GM18519 (cell line): Measurements from ENCODE around the gene FLNB.

Experiments
- ATAC-seq: cut with Tn5 transposase; IDR thresholded peaks from one replicate; pipeline ENCODE4 v1.9.1; 2021; ENCODE audit warnings: mild to moderate bottlenecking, moderate library complexity; ENCODE audit not compliant: unreplicated experiment, low FRiP score

The FLNB gene

GRCh38 chr3:58005669-58006068, 2.6 kb upstream of the FLNB start:
- ATAC-seq = no peak

- no peak for ATAC-seq
Measured at GRCh38 chr3:58006661-58007060, 1.6 kb upstream of the FLNB start.

- ATAC-seq = no peak
Measured at GRCh38 chr3:58009026-58009748, 965 bp downstream of the FLNB start.

DNA sequence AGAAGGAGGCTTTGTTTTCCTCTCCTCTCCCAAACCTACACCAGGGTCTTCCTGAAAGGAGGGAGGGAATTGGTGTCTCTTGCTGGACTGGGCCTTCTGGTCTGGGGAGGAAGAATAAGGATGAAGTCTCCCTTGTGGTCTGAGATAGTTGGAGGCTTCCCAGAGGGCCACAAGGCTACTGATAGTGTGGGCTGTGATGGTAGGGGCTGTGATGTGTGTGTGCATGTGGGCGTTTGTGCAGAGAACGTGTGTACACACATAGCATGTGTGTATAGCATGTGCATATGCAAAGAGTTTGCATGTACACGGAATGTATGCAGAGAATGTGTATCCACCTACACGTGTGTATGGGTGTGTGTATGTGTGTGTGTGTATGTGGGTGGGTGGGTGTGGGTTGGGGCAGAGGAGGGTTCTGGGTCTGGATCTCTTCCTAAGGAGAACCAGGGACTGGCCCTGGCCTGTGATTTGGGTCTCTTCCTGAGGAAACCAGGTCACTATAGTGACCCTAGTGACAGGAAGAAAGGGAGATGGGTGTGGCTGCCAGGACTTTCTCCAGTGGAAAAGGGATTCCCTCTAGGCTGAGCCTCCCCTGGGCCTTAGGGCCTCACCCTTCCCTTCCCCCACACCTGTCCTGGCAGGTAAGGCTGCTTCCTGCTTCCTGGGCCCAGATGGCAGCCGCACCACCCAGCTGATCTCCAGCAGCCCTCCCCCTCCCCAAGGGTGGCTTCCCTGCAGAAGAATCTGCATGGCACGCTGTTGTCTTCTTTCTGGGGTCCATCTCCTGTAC, 1.7 kb downstream of the FLNB start:
- no peak for ATAC-seq

DNA sequence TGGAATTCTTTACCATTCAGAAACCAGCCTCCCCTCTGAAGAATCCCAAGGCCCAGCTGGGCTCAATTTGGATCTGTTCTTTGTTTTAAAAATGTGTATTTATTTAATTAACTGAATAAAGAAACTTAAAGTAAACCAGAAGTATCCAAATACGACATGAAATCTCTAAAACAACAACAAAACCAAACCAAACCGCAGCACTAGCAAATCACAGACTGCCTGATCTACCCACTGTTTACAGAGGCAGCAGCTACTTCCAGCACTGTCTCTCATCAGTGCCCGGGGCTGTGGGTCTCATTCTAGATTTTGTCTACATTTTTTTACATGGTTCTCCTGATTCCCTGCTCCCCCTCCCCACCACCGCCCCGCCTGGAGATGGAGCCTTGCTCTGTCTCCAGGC, 2.3 kb downstream of the FLNB start:
- ATAC-seq = no peak

DNA sequence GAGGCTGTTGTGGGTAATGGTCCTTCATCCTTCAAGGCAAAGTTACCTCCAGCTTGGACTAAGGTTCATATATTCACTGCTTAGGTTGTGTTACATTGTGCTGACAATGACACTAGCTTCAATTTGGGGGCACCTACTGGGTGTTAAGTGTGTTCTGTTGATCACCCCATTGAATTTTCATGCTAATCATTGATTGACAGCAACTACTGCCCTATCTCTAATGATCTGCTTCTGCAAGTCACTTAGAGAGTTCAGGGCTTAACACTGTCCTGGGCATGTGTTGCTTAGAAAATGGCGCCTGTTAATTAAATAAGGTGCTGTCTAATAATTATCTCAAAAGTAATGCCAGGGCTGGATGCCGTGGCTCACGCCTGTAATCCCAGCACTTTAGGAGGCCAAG, 3.4 kb downstream of the FLNB start:
- ATAC-seq = no peak

DNA sequence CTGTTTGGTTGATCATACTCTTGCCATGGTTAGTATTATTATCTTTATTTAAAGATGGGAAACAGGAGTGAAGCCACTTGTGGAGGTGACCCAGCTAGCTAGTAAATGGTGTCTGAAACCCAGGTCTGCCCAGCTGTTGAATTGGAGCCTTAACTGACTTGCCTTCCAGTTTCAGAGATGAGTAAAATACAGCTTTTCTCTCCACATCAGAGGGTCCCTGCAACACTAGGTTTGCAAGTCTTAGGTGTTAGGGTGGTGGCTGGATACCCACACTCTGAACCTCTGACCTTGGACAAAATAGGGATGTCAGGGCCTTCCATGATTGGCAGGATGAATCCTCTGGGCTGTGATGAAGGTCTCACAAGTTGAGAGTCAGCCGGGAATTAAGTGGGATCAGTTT, 4.1 kb downstream of the FLNB start:
- no peak for ATAC-seq

GRCh38 chr3:58013099-58013498, 4.9 kb downstream of the FLNB start:
- no peak for ATAC-seq

DNA sequence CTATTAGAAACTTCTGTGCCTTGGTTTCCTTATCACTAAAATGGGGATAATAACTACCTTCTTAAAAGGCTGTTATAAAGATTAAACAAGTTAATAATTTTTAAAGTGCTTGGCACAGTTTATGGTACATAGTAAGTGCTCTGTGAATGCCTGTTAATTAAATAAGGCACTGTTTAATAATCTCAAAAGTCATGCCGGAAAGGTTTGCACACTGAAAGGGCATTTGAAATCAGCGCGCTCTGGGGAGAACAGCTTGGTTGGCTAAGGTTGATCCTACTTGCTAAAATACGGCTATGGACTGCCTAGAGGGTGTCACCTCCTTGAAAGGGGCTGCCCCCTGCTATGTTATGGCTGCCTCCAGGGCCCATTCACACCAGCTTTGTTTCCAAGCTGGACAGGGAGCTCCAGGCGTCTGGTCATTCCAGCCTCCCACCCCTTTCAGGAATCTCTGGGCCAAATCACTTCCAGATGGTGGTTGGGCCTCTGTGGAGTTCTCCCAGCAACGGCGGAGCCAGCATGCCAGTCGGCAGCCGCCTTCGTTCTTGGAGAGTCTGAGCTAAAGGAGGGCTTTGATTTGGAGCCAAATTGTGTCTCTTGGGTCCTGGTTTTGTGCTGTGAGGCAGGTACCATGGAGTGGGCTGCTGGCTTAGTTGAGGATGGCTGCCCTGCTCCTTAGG, 5.9 kb downstream of the FLNB start:
- ATAC-seq = no peak

DNA sequence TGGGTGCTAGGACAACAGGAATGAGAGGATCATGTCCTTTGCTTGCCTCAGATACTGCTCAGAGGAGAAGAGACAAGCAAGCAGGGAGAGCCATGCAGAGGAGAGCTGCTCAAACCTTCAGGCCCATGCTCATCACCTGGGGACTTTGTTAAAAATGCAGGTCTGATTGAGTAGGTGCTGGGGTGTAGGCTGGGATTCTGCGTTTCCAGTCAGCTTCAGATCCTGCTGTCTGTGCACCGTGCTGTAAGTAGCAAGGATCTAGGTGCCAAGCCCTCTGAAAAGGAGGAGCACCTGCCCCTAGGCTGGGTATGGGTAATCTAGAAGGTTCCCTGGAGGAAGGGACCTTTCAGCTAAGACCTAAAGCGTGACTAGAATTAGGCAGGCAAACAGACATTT, 7.3 kb downstream of the FLNB start:
- no peak for ATAC-seq

- no peak for ATAC-seq
Measured at GRCh38 chr3:58016710-58017109, 8.5 kb downstream of the FLNB start.

GRCh38 chr3:58018892-58019742, 10.9 kb downstream of the FLNB start:
- no peak for ATAC-seq

- ATAC-seq = no peak
Measured at GRCh38 chr3:58020783-58021071, 12.5 kb downstream of the FLNB start.

DNA sequence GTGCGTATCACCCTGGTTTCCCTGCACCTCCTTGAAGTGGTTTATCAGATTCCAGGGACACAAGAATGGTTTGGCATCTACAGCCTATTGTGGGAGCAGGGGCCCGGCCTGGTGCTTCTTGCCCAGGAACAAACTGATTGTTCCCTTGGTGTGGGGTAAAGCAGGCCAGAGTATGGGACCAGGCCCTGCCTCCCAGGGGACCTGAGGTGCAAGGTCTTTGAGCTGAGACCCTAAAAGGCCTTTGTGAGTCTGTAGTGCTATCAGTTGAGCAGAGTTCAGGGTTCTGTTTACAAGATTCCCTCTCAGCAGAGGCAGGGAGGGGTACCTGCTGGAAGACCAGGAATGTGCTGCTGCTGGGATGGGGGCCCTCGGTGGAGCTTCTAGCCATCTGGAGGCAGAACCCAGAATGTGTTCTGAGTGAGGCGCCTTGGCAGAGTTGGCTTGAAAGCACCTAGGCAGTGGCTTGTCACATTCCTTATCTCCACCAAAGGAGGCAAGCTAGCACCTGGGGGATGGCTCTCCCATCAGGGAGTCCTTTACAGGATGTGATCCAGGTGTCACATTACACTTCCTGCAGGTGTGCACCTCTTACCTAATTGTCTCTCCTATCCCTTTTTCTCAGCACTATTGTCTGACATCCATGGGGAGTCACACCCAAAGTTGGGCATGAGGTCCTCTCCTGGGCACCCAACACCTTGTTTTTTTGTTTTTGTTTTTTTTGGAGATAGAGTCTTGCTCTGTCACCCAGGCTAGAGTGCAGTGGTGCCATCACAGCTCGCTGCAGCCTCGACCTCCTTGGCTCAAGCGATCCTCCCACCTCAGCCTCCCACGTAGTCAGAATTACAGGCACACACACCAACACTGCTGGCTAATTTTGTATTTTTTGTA, 13.1 kb downstream of the FLNB start:
- ATAC-seq = no peak

GRCh38 chr3:58021962-58022361, 13.7 kb downstream of the FLNB start:
- ATAC-seq = no peak

- ATAC-seq = no peak
Measured at GRCh38 chr3:58022490-58022889, 14.3 kb downstream of the FLNB start.

GRCh38 chr3:58023531-58023930, 15.3 kb downstream of the FLNB start:
- ATAC-seq = no peak

GRCh38 chr3:58025406-58025805, 17.2 kb downstream of the FLNB start:
- no peak for ATAC-seq

GRCh38 chr3:58025837-58026569, 17.8 kb downstream of the FLNB start:
- no peak for ATAC-seq
